HAP-1 (cell line): ENCODE measurements around the gene MYD88.

Source experiments
- DNase-seq, 2 experiments: peaks; one replicate each; pipeline ENCODE4 v3.0.0-alpha.2; 2016 to 2020; ENCODE audit warnings: low spot score in 2 of 2
- H3K27me3 ChIP-seq: fragments of 250-450 bp; sonication (Bioruptor Pico); 2 replicates; pipeline ENCODE4 v1.5.1; 2020; ENCODE audit warnings: low read depth, mild to moderate bottlenecking, moderate library complexity
- H3K36me3 ChIP-seq: fragments of 250-450 bp; sonication (Bioruptor Pico); replicated peaks from 2 replicates; pipeline ENCODE4 v1.5.1; 2020; ENCODE audit warnings: mild to moderate bottlenecking
- H3K4me1 ChIP-seq: fragments of 250-450 bp; sonication (Bioruptor Pico); 2 replicates; pipeline ENCODE4 v1.5.1; 2020; ENCODE audit warnings: mild to moderate bottlenecking
- H3K4me3 ChIP-seq: fragments of 250-450 bp; sonication (Bioruptor Pico); 2 replicates; pipeline ENCODE4 v1.5.1; 2020; ENCODE audit warnings: mild to moderate bottlenecking, moderate library complexity
- H3K9me3 ChIP-seq: fragments of 250-450 bp; sonication (Bioruptor Pico); 2 replicates; pipeline ENCODE4 v1.5.1; 2020; ENCODE audit warnings: mild to moderate bottlenecking, moderate library complexity
- in situ Hi-C: fragments of 300-500 bp; cut with MboI; formaldehyde crosslinking; loops from 3 replicates; pipeline ENCODE4 v1.14.3; 2020; ENCODE audit warnings: low sequenced_read_pairs, inconsistent platforms, mixed read lengths

The MYD88 gene

DNA sequence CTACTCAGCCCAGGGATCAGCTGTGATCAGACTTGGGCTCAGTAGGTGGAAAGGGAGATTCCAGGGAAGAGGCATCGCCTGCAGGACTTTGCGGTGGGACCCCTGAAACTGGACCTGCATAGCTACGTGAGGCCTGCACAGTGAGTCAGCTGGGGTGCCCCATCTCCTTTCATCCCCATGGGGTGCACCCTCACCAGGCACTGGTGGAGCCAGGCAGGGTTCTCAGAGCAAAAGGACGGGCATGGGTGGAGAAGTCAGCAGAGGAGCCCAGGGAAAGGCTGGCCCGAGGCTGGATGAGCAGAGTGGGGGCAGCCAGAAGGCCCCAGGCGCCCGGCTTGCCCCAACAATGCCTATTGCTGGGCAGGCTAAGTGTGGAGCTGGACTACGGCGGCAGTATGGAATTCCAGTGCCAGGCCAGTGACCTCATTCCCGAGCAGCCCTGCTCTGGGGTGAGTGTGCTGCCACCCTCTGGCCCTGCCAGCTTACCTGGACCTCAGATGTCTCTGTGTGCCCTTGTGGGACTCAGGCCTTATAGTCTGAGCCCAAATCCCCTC is 21.2 kb upstream of the MYD88 start:
- H3K27me3 ChIP-seq = no peaks in the 10 kb centered on the region
- in situ Hi-C loops = no loop called here
- no peak for DNase-seq
- no peaks in the 10 kb centered on the region for H3K4me1 ChIP-seq
- H3K4me3 ChIP-seq = no peak overlapping the region
- H3K9me3 ChIP-seq = no peaks in the 10 kb centered on the region
- H3K36me3 ChIP-seq = peaks cover 17% of the 10 kb centered on the region

DNA sequence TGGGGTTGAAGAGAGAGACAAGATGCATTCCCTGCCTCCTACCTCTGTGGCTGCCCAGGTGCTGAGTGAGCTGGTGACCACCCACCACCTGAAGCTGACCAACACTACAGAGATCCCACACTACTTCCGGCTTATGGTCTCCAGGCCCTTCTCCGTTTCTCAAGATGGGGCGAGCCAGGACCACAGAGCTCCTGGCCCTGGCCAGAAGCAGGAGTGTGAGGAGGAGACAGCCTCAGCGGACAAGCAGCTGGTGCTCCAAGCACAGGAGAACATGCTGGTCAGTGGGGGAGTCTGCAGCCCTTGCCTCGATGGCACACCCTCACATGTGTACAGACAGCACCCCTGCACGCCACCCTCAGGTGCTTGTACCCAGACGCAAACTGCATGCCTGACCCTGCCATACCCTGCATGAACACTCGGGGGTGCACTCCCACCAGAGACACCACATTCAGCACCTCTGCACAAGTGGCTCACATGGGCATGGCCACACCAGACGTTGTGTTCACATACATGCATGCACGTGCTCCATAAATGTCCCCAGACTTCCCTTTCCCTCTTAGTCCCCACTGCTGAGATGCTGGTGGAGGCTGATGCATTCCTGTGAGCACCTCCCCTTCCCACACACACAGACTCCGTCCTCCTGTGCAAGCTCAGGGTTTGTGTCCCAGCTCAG is 20.6 kb upstream of the MYD88 start:
- H3K9me3 ChIP-seq = no peaks in the 10 kb centered on the region
- in situ Hi-C loops = no loop called here
- H3K36me3 ChIP-seq = peaks cover 23% of the 10 kb centered on the region
- H3K27me3 ChIP-seq = no peaks in the 10 kb centered on the region
- DNase-seq = peak; percentile 47 to 80
- H3K4me1 ChIP-seq = no peaks in the 10 kb centered on the region
- no peak overlapping the region for H3K4me3 ChIP-seq

DNA sequence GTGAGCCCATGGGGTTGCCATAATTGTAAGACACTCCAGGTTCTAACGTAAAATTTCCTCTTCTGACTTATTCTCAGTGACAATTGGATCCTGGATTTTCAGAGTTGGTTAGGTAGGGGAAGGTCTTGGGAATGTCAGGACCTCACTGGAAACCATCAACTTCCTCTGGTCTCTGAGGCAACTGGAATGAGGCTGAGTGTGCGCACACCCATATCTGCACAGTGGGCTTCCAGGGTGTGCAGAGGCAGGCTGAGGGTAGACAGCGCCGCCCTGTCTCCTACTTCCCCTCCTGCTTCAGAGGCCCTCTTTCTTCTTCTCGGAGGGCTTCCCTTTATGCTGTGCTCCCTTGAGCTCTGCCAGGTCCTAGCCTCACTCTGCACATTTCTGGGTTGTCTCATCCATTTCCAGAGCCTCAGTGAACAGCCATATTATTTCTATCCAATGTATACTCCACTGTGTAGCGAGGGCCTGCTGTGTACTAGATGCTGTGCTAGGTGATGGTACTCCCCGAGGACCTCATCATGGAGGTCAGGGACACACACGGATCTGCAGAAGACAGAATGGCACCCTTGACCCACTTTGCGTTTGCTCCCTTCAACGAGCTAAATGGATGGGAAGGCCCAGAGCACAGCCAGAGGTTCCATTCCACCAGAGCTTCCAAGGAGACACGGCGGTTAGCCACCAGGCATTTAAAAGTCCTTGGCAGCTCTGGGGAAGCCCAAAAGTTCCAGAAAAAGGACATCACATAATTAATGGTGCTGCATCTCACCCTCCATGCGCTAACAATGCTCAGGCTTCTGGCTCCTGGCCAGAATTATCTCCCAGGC is 19.8 kb upstream of the MYD88 start:
- in situ Hi-C loops = no loop called here
- Histone ChIP-seq H3K4me3 (no peak overlapping the region), H3K27me3 (no peaks in the 10 kb centered on the region), H3K36me3 (peaks cover 28% of the 10 kb centered on the region), H3K9me3 (no peaks in the 10 kb centered on the region), H3K4me1 (no peaks in the 10 kb centered on the region)
- no peak for DNase-seq

DNA sequence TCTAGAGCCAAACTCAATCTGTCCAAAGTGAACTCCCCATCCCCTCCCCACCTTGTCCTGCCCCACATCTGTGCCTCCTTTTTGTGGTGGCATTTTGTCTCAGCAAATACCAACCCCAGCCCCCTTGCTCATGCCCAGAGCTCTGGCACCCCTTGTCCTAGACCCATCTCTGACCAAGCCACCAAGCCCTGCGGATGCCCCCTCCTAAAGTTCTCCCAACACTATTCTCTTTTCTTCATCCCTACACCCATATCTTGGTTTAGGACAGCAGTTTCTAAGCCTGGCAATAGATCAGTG is 19.3 kb upstream of the MYD88 start:
- DNase-seq = no peak
- H3K36me3 ChIP-seq = peaks cover 31% of the 10 kb centered on the region
- in situ Hi-C loops = no loop called here

DNA sequence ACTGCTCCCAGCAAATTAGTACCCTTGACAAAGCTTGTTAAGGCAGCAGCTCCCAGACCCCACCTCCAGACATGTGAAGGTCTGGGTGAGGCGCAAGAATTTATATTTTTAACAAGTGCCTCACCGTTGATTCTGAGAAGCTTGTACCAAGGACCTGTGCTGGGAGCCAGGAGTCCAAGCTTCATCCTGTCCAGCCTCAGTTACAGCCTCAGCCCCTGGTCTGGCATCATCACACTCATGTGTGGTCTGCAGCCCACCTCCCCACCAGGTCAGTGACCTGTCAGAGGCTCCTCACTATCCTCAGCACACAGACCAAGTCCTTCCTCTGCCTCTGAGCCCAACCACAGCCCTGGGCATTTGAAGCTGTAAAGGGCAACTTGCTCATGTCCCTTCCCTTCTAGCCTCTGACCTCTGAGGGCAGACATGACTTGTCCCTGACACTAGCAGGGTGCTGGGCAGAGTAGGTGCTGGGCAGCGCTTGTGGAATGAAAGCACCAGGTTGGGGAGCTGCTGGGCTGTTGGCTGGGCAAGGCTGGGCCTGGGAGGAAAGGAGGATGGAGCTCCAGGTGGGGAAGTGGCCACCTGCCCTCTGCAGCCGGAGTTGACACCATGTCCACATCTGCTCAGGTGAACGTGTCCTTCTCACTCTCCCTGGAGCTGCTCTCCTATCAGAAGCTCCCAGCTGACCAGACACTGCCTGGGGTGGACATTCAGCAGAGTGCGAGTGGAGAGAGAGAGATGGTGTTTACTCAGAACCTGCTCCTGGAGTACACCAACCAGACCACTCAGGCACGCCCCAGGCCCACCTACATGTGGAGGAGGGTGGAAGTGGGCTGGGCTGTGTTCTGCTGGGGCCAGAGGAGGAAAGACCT is 18.4 kb upstream of the MYD88 start:
- Histone ChIP-seq H3K4me1 (no peaks in the 10 kb centered on the region), H3K4me3 (no peak overlapping the region), H3K9me3 (no peaks in the 10 kb centered on the region), H3K36me3 (peaks cover 38% of the 10 kb centered on the region), H3K27me3 (no peaks in the 10 kb centered on the region)
- in situ Hi-C loops = loop anchor here (10.0 kb wide), 1 partner anchor 365 kb away; no protein-coding TSS in a partner anchor
- DNase-seq = no peak

More for the DNA sequence above, 19.3 kb upstream of the MYD88 start:
- no peak overlapping the region for H3K4me3 ChIP-seq
- H3K9me3 ChIP-seq = no peaks in the 10 kb centered on the region
- no peaks in the 10 kb centered on the region for H3K27me3 ChIP-seq
- H3K4me1 ChIP-seq = no peaks in the 10 kb centered on the region

DNA sequence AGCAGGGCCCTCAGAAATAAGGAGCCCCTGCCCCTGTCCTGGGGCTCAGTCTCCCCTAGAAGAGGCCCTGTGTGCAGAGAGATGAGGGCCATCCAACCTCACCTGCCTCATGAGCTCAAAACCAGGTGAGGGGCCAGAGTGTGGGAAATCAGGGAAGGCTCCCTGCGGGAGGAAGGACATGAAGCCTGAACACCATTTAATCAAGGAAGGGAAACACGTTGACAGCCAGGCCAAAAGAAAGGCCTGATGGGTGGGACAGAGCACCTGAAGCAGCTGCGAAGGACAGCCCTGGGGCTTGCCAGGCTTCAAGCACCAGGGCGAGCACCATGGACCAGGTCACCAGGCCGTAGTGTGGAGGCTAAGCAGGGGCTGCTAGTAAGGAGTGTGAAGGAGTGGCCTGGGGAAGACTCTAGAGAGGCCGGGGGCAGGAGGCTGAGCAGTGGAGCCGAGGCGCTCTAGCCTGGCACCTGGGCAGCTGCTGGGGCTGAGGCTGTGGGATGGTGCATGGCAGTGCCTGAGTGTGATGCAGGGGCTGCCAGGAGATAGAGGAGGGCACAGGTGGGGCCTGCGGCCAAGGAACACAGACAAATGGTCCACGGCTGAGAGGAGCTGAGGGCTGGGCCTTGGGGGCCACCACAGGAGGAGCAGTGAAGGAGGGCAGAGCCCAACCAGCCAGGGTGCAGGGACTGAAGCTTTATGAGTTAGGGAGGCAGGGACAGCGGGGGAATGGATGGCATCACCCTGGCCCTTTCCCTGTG is 17.6 kb upstream of the MYD88 start:
- H3K27me3 ChIP-seq = no peaks in the 10 kb centered on the region
- in situ Hi-C loops = loop anchor here (10.0 kb wide), 1 partner anchor 364 kb away; no protein-coding TSS in a partner anchor
- H3K9me3 ChIP-seq = no peaks in the 10 kb centered on the region
- H3K4me3 ChIP-seq = no peak overlapping the region
- peaks cover 46% of the 10 kb centered on the region for H3K36me3 ChIP-seq
- no peak for DNase-seq
- no peaks in the 10 kb centered on the region for H3K4me1 ChIP-seq

DNA sequence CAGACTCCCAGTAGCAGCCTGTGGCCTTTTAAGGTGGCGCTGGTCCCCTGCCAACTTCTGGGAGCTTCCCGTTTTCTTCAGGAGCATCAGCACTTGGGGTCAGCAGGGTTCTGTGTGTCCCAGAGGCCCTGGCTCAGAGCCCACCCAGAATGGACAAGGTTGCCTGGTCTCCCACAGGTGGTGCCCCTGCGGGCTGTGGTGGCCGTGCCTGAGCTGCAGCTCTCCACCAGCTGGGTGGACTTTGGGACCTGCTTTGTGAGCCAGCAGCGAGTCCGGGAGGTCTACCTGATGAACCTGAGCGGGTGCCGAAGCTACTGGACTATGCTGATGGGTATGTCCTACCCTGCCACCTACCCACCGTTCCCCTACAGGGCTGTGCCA is 17.0 kb upstream of the MYD88 start:
- Histone ChIP-seq H3K9me3 (no peaks in the 10 kb centered on the region), H3K27me3 (no peaks in the 10 kb centered on the region), H3K4me1 (no peaks in the 10 kb centered on the region), H3K36me3 (peaks cover 52% of the 10 kb centered on the region), H3K4me3 (no peak overlapping the region)
- no peak for DNase-seq
- in situ Hi-C loops = loop anchor here (10.0 kb wide), 1 partner anchor 363 kb away; no protein-coding TSS in a partner anchor

DNA sequence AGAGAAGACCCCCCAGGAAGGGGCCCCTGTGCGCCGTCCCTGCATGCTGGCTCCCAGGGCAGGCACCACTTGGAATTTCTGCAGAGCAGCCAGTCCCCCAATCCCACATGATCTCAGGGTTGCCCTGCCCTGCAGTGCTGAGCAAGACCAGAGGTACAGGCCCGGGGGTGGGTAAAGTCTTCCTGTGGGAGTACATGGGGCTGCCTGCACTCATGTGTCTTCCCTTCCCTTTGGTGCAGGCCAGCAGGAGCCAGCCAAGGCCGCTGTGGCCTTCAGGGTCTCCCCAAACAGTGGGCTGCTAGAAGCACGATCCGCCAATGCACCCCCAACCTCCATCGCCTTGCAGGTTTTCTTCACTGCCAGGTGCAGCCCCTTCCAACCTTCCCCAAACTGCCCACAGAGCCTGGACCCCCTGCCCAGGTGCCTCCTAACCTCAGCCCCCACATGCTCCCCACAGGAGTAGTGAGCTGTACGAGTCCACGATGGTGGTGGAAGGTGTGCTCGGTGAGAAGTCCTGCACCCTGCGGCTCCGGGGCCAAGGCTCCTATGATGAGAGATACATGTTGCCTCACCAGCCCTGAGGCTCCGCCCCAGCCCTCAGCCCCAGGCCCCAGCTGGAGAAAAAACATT is 16.5 kb upstream of the MYD88 start:
- peaks cover 57% of the 10 kb centered on the region for H3K36me3 ChIP-seq
- no peaks in the 10 kb centered on the region for H3K4me1 ChIP-seq
- no peak overlapping the region for H3K4me3 ChIP-seq
- H3K27me3 ChIP-seq = no peaks in the 10 kb centered on the region
- H3K9me3 ChIP-seq = no peaks in the 10 kb centered on the region
- no peak for DNase-seq
- in situ Hi-C loops = loop anchor here (10.0 kb wide), 1 partner anchor 363 kb away; no protein-coding TSS in a partner anchor

DNA sequence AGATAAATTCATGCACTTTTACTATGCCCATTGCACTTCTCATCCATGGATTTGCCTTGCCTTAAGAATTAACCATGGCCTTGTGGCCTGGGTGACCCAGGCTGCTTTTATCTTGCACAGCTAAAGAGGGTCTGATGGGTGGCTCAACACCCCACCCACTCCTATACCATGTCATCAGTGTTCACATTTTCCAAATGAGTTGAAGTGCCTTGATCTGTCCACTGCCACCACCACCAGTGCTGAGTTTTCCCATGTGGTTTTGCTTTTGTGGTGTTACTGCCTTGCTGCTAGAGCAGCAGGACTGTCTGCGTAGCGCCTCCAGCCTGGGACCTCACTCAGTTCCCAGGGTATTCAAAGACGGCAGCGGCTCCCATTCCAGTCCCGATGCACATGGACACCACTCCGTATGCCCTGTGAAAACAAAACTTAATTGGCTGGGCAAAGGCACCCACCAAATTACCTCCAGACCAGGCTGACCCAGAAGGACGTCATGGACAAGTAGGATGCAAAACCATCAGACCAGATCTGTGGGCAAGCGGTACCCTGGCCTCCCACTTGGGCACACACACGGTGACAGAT is 15.7 kb upstream of the MYD88 start:
- no peak overlapping the region for H3K4me3 ChIP-seq
- H3K4me1 ChIP-seq = no peaks in the 10 kb centered on the region
- H3K36me3 ChIP-seq = peaks cover 66% of the 10 kb centered on the region
- no peaks in the 10 kb centered on the region for H3K27me3 ChIP-seq
- H3K9me3 ChIP-seq = no peaks in the 10 kb centered on the region
- no peak for DNase-seq
- in situ Hi-C loops = loop anchor here (10.0 kb wide), 1 partner anchor 362 kb away; no protein-coding TSS in a partner anchor

DNA sequence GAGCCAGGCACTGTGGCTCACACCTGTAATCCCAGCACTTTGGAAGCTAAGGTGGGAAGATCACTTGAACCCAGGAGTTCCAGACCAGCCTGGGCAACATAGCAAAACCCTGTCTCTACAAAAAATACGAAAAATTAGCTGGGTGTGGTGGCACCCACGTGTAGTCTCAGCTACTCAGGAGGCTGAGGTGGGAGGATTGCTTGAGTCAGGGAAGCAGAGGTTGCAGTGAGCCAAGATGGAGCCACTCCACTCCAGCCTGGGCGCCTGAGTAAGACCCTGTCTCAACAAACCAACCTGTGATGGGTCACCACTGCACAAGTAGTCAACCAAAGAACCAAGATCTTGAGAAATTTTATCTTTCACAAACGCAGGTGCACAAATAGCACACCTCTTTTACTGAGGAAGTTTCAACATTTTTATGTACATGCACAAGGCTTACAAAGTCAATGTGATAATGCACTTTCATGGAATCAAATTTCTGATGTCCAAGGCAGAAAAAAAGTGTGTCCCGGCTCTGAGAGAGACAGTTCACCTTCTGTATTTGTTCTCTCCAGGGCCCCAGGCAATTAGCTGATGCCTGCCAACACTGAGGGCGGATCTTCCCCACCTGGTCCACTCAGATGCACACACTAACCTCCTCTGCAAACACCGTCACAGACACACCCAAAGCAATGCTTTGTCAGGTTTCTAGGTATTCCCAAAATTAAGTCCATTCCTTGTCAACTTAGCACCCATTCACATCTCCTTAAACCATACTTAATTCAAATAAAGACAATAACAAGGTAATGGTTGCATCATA is 13.9 kb upstream of the MYD88 start:
- Histone ChIP-seq H3K27me3 (no peaks in the 10 kb centered on the region), H3K4me1 (no peaks in the 10 kb centered on the region), H3K36me3 (peaks cover 83% of the 10 kb centered on the region), H3K9me3 (no peaks in the 10 kb centered on the region), H3K4me3 (no peak overlapping the region)
- in situ Hi-C loops = loop anchor here (10.0 kb wide), 1 partner anchor 360 kb away; no protein-coding TSS in a partner anchor
- no peak for DNase-seq

DNA sequence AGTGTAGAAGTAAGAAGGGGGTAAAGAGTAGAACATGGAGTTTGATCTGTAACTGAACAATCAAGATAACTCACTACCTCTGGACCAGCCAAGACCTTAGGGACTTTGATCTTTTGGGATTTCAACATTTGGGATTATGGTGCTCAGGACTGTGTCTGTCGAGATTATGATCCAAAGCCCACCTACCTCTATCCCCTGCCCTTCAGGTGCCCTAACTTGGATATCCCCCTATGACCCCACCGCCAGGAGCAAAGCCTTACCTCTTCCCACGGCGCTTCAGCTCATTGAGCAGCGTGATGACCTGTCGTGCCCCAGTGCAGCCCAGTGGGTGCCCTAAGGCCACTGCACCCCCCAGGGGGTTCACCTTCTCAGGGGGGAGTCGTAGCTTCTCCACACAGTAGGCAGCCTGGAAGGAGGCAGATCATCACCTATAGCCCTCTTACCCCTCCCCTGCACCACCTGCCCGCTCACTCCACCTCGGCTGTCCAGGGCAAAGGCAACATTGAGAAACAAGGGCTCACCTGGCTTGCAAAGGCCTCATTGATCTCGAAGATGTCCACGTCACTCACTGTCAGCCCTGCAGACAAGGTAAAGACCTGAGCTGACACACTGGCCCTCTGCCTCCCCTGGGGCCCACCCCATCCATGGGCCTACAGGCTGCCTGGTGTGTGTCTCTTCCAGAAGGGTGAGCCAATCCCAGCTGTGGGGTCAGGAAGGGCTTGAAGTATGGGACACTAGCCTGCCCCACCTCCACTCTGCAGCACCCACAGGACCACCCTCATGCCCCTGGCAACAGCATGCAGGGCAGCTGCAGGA is 12.9 kb upstream of the MYD88 start:
- H3K4me1 ChIP-seq = no peaks in the 10 kb centered on the region
- no peak overlapping the region for H3K4me3 ChIP-seq
- no peaks in the 10 kb centered on the region for H3K27me3 ChIP-seq
- H3K36me3 ChIP-seq = peaks cover 92% of the 10 kb centered on the region
- DNase-seq = no peak
- H3K9me3 ChIP-seq = no peaks in the 10 kb centered on the region
- in situ Hi-C loops = loop anchor here (10.0 kb wide), 1 partner anchor 359 kb away; no protein-coding TSS in a partner anchor
